KMS-11 (cell line): Measurements from ENCODE around the gene TSPAN6.

Experiments
- H2AFZ ChIP-seq: fragments of 200-600 bp; sonication (generic); 2 replicates; pipeline ENCODE4 v1.6.1; 2016; ENCODE audit warnings: antibody characterized with exemption, mixed run types, low read depth
- H3K27ac ChIP-seq: fragments of 200-600 bp; sonication (generic); 2 replicates; pipeline ENCODE4 v1.6.1; 2016; ENCODE audit warnings: mild to moderate bottlenecking, mixed run types
- H3K27me3 ChIP-seq: fragments of 200-600 bp; sonication (generic); 2 replicates; pipeline ENCODE4 v1.6.1; 2017; ENCODE audit warnings: mild to moderate bottlenecking, low read depth, mixed run types, moderate library complexity; ENCODE audit not compliant: insufficient read depth
- H3K36me3 ChIP-seq: fragments of 200-600 bp; sonication (generic); 2 replicates; pipeline ENCODE4 v1.6.1; 2017; ENCODE audit warnings: mild to moderate bottlenecking, mixed run types; ENCODE audit not compliant: insufficient read depth
- H3K4me1 ChIP-seq: fragments of 200-600 bp; sonication (generic); 2 replicates; pipeline ENCODE4 v1.6.1; 2016; ENCODE audit warnings: mild to moderate bottlenecking, low read depth, mixed run types; ENCODE audit not compliant: poor library complexity, severe bottlenecking
- H3K4me2 ChIP-seq: fragments of 200-600 bp; sonication (generic); 2 replicates; pipeline ENCODE4 v1.7.0; 2016; ENCODE audit warnings: mild to moderate bottlenecking, mixed run types
- H3K4me3 ChIP-seq: fragments of 200-600 bp; sonication (generic); IDR thresholded peaks from 2 replicates; pipeline ENCODE4 v1.6.1; 2017; ENCODE audit warnings: low read depth, low read length, mixed read lengths; ENCODE audit not compliant: insufficient read depth
- H3K79me2 ChIP-seq: fragments of 200-600 bp; sonication (generic); 2 replicates; pipeline ENCODE4 v1.6.1; 2016; ENCODE audit warnings: low read depth, mixed run types; ENCODE audit not compliant: insufficient read depth
- H3K9ac ChIP-seq: fragments of 200-600 bp; sonication (generic); 2 replicates; pipeline ENCODE4 v1.6.1; 2016; ENCODE audit warnings: mild to moderate bottlenecking, mixed run types
- H4K20me1 ChIP-seq: fragments of 200-600 bp; sonication (generic); 2 replicates; pipeline ENCODE4 v1.6.1; 2016; ENCODE audit warnings: mild to moderate bottlenecking, mixed run types; ENCODE audit not compliant: insufficient read depth
- TF ChIP-seq, protein P1 (sequence below): fragments of 200-600 bp; sonication (generic); conservative IDR thresholded peaks from 2 replicates; pipeline ENCODE4 v1.6.1; 2017; ENCODE audit warnings: low read depth, mild to moderate bottlenecking, antibody characterized with exemption, low read length, moderate library complexity, mixed read lengths

TSPAN6 gene

DNA sequence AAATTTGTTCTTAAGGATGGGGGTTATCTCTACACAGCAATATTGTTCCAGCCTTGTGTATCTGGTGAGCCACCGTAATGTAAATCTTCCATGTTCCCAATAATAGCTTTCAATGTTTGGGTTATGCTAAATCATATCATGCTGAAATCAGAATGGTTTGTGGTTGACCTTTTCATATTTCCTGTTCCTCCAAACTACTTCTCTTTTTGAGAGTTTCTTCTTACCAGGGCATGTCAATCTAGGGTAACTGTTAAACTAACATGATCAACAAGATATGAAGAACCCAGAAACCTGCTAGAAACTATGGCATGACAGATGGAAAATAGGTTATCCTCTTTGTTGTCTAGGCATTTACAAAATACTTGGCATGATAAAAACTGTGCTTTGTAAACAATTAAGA is 29.9 kb downstream of the TSPAN6 start:
- no peaks in the 10 kb centered on the region for H3K36me3 ChIP-seq
- no peaks in the 10 kb centered on the region for H3K79me2 ChIP-seq
- no peaks in the 10 kb centered on the region for H4K20me1 ChIP-seq
- H3K9ac ChIP-seq: no peak overlapping the region
- H3K27ac ChIP-seq: no peak overlapping the region
- H3K27me3 ChIP-seq: no peaks in the 10 kb centered on the region
- TF ChIP-seq, protein P1, sequence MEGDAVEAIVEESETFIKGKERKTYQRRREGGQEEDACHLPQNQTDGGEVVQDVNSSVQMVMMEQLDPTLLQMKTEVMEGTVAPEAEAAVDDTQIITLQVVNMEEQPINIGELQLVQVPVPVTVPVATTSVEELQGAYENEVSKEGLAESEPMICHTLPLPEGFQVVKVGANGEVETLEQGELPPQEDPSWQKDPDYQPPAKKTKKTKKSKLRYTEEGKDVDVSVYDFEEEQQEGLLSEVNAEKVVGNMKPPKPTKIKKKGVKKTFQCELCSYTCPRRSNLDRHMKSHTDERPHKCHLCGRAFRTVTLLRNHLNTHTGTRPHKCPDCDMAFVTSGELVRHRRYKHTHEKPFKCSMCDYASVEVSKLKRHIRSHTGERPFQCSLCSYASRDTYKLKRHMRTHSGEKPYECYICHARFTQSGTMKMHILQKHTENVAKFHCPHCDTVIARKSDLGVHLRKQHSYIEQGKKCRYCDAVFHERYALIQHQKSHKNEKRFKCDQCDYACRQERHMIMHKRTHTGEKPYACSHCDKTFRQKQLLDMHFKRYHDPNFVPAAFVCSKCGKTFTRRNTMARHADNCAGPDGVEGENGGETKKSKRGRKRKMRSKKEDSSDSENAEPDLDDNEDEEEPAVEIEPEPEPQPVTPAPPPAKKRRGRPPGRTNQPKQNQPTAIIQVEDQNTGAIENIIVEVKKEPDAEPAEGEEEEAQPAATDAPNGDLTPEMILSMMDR: no peak
- H3K4me3 ChIP-seq: no peak overlapping the region
- H3K4me1 ChIP-seq: no peaks in the 10 kb centered on the region
- no peak overlapping the region for H3K4me2 ChIP-seq
- H2AFZ ChIP-seq: no peak overlapping the region

DNA sequence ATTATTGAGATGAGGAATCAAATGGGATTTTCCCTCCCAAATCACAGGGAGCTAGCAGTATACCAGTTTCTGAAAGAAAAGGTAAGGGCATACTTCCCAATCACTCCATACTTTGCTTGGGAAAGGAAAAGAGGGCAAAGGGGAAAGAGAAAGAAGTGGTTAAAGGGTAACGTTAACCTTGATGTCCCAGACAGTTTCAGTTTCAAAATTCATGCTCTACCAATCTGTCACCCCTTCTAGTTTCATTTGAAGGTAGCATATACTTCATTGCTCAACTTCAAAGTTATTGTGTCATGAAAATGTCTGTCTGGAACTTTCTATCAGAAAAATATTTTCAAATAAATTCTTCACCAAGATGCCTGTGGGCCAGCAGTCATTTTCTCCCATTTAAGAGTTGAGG is 35.8 kb downstream of the TSPAN6 start:
- peak overlapping the region; percentile 15; the same call in 1 of the 2 replicates for H2AFZ ChIP-seq
- peak overlapping the region; percentile 40 for H3K4me2 ChIP-seq
- H3K9ac ChIP-seq: no peak overlapping the region
- TF ChIP-seq, protein P1: no peak
- H3K4me1 ChIP-seq: peaks cover 13% of the 10 kb centered on the region
- H3K36me3 ChIP-seq: no peaks in the 10 kb centered on the region
- no peak overlapping the region for H3K27ac ChIP-seq
- no peaks in the 10 kb centered on the region for H4K20me1 ChIP-seq
- no peaks in the 10 kb centered on the region for H3K27me3 ChIP-seq
- no peaks in the 10 kb centered on the region for H3K79me2 ChIP-seq
- no peak overlapping the region for H3K4me3 ChIP-seq

DNA sequence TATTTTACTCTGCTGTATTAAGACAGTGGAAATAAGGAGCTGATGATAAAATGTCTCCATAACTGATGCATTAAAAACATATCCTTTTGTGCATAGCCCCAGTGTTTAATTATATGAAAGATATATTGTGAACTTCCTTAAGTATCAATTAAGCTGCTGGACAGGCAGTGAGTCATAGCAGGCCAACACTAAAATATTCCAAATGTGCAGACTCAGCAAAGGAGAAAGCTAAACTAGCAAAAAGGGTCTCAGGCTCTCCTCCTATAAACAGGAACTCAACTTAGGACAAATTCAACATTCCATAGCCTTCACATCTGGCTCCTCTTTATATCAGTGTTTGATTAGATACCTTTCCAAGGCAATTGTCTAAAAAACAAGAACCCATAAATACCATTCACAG is 36.3 kb downstream of the TSPAN6 start:
- H3K27me3 ChIP-seq: no peaks in the 10 kb centered on the region
- H2AFZ ChIP-seq: peak overlapping the region; percentile 15; the same call in 1 of the 2 replicates
- peaks cover 13% of the 10 kb centered on the region for H3K4me1 ChIP-seq
- no peaks in the 10 kb centered on the region for H3K79me2 ChIP-seq
- H3K4me3 ChIP-seq: no peak overlapping the region
- TF ChIP-seq, protein P1: no peak
- no peaks in the 10 kb centered on the region for H4K20me1 ChIP-seq
- H3K4me2 ChIP-seq: peak overlapping the region; percentile 40
- no peak overlapping the region for H3K27ac ChIP-seq
- H3K36me3 ChIP-seq: no peaks in the 10 kb centered on the region
- H3K9ac ChIP-seq: no peak overlapping the region

DNA sequence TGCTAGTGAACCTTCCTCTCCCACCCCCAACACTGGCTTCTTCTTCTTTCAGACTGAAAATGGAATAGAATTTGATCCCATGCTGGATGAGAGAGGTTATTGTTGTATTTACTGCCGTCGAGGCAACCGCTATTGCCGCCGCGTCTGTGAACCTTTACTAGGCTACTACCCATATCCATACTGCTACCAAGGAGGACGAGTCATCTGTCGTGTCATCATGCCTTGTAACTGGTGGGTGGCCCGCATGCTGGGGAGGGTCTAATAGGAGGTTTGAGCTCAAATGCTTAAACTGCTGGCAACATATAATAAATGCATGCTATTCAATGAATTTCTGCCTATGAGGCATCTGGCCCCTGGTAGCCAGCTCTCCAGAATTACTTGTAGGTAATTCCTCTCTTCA is 37.1 kb downstream of the TSPAN6 start:
- Histone ChIP-seq H3K4me3 (no peak overlapping the region), H2AFZ (no peak overlapping the region), H4K20me1 (no peaks in the 10 kb centered on the region), H3K9ac (no peak overlapping the region), H3K36me3 (no peaks in the 10 kb centered on the region), H3K27ac (no peak overlapping the region), H3K4me1 (peaks cover 13% of the 10 kb centered on the region), H3K79me2 (no peaks in the 10 kb centered on the region), H3K27me3 (no peaks in the 10 kb centered on the region), H3K4me2 (no peak overlapping the region)
- TF ChIP-seq, protein P1: no peak
